Stimulated activated CD4-positive, alpha-beta T cell treated with anti-CD3 and anti-CD28 coated beads, Interleukin-4, amount 100 ng/mL, for 24 hours (primary cell): ENCODE results near the gene NXNL2.

ENCODE experiments used
- DNase-seq: peaks from one replicate; pipeline ENCODE4 v3.0.0-alpha.2; 2020

The NXNL2 gene

GRCh38 chr9:88580961-88581360 is 46.0 kb downstream of the NXNL2 start:
- DNase-seq: no peak

GRCh38 chr9:88583901-88584596 is 49.1 kb downstream of the NXNL2 start:
- no peak for DNase-seq

- DNase-seq: no peak
These were observed 50.4 kb downstream of the NXNL2 start for GRCh38 chr9:88585426-88585825.

DNA sequence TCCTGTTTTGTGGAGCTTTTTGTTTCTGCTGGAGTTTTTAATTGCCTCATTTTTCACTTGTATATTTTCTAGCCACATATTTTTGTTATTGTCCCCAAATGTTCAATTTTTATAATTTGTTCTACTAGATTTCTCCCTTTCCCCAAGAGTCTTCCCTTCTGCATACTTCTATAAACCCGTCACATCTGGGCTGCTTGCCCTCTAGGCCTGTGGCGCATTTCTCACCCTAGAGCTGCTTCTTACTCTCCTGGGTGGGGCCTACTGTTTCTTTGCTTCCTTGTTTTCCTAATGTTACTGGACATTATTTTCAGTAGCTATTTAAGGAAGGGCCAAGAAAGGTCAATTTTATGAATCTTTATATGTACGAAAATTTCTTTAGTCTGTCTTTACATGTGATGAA is 51.5 kb downstream of the NXNL2 start:
- no peak for DNase-seq

DNA sequence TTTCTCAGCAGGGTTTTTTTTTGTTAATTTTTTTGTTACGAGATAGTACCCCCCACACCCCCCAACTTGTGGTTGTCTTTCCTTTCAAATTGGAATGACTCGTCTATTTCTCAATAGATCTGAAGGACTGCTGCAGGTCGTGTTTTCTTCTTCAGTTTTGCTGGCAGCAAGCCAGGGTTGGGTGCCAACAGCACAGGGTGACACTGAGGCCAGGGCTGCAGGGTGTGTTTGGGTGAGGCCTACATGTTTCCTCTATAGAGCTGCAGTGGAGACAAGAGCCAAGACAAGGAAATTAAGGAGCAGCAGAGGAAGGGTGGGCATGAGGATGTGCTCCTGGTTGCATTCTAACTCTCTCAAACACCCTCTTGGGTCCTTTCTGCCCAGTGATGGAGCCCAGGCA is 52.2 kb downstream of the NXNL2 start:
- no peak for DNase-seq

DNA sequence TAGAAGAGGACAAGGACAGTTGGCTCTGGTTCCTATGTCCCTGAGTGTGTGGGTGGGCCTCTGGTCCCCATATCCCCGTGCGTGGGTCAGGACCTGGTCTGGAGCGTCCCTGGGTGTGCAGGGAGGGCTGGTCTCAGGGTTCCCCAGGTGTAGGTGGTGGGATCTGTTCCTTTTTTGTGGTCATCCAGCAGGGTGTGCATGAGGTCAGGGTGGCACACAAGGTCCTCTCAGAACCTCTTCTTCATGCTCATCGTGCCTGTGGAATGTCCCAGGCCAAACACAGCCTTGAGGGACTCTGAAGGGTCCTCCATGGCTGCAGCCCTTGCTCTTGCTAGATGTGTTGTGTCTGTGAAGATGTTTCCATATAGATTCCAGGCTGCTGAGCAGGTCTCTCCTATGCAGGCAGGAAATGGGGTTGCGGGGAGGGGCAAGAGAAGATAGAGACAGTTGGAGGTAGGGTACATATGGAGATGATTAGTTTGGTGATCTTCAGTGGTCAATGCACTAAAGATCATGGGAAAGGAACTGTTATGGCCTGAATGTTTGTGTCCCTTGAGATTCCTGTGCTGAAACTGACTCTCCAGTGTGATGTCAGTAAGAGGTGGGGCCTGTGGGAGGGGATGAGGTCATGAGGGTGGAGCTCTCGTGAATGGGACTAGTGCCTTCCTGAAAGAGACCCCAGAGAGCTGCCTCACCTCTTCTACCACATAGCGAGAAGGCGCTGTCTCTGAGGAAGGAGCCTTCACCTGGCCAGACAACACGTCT is 53.1 kb downstream of the NXNL2 start:
- DNase-seq: no peak

DNA sequence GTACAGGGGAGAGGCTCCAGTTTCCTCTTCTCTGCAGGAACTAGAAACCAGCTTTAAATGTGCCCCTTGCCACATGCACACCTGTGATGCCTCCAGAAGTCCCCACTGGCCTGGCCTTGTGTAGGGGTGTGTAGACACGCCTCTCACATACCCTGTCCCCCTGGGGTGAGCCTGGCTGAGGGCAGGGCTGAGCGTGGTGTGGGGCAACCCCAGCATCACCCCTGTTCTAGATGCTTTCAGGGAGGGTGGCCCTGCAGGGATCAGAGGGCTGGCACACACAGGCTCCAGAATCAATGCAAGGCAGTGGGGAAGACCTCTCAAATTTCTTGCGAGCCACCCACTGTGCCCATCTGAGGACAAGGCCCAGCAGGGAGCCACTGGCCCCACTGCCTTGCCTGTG is 54.7 kb downstream of the NXNL2 start:
- DNase-seq: no peak

- DNase-seq: no peak
These were observed 55.7 kb downstream of the NXNL2 start for GRCh38 chr9:88590558-88591146.

DNA sequence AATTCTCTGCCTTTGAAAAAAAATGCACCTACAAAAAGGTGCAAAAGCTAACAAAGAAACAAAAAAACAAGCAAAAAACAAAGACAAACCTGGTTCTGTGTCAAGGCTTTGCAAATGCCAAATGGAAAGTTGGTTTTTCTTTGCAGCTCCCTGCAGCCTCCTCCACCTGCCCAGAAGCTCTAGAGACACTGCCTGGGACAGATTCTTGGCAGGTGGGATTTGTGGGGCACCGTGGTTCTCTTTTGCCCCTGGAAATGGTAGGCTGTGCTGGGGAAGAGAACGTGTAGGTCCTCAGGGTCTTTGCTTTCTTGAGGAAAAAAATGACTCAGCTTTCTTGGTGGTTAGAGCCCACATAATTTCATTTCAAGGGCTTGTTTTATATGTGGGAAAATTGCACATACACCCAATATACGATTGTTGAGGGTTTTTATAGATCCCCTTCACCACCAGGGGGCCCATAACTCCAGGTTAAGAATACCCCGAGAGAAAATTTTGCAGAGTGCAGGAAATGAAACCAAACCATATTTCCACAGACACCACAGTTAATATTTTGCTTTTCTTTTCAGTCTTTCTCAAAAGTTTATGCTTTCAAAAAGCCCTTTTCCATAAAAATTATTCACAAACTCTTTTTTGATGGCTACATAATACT is 58.7 kb downstream of the NXNL2 start:
- peak; percentile 66 for DNase-seq
